HG02623 (cell line): ENCODE results near the gene DUS2.
"Not testable (repeated sequence)": the region's sequence is repeated elsewhere in the genome, so short reads cannot be mapped to it uniquely, and the experiment has no call there.

ENCODE experiments used
- ATAC-seq: cut with Tn5 transposase; IDR thresholded peaks from one replicate; pipeline ENCODE4 v1.9.1; 2021; ENCODE audit warnings: moderate library complexity; ENCODE audit not compliant: unreplicated experiment

The DUS2 gene

GRCh38 chr16:67998231-67998778 lies 24.8 kb upstream of the DUS2 start:
- not testable (repeated sequence) for ATAC-seq

DNA sequence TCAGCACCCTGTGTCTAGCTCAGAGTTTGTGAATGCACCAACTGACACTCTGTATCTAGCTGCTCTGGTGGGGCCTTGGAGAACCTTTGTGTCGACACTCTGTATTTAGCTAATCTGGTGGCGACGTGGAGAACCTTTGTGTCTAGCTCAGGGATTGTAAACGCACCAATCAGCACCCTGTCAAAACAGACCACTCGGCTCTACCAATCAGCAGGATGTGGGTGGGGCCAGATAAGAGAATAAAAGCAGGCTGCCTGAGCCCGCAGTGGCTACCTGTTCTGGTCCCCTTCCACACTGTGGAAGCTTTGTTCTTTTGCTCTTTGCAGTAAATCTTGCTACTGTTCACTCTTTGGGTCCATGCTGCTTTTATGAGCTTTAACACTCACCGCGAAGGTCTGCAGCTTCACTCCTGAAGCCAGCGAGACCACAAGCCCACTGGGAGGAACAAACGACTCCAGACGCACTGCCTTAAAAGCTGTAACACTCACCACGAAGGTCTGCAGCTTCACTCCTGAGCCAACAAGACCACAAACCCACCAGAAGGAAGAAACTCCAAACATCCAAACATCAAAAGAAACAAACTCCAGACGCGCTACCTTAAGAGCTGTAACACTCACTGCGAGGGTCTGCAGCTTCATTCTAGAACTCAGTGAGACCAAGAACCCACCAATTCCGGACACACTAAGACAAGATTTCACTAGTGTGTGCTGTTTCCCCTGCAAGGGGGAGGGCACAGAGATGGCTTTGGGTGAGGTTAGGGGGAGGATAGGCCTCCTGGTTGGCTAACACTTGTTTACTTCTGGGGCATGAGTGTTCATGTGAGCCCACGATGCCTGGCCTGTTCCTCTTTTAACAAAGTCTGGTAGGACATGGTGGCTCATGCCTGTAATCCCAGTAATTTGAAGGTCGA lies 24.1 kb upstream of the DUS2 start, which contains the start of gene DPEP2:
Gene DPEP2 (minus strand): TSS at position 706 of the 910 bp plus-strand sequence. CDS start 6,272 bp downstream, outside the sequence.
- not testable (repeated sequence) for ATAC-seq

DNA sequence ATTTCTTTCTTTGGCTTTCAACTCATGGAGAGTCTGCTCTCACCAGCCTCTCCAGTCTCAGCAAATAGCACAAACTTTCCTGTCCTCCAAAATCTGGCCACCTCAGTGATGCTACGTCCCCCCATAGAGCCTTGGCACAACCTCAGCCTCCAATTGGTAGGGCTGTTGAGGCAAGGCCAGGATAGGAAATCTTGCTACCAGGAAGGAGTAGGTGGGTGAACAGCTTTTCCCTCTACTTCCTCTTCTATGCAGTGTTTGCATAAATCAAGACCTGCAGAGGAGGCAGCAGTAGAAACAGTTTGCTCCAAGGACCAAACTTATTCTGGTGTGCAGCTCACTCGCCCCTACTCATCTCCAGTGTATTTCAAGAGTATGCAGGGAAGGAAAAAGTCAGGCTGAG lies 23.1 kb upstream of the DUS2 start:
- ATAC-seq = no peak

DNA sequence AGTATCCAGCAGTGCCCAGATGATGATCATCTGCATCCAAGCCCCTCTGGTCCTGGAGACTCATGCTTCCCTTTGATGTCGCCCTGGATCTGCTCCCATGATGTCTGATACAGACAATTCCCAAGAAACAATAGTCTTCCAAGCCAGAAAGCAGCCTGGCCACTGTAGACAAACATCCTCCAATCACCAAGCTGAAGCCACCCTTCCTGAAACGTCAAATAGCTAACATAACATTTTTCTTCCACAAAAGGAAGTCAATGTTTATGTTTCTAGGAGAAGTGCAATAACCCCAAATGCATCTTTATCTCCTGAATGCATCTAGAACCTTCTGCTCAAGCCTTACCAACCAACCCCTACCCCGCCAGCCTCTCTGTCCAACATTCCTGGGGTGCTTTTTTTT lies 22.6 kb upstream of the DUS2 start:
- no peak for ATAC-seq

DNA sequence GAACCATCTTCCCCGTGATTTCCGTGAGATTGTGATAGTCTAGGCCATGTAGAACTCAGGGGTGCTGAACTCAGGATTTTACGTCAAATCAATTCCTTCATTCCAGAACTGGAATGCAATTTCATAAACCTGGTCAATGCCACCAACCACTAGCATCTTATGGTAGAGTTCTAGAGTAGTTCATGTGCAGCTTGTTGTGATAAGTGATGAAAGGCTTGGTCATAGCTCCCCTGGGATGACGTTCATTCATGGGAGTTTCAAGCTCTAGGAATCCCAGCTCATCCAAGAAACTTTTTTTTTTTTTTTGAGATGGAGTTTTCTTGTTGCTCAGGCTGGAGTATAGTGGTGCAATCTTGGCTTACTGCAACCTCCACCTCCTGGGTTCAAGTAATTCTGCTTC lies 20.1 kb upstream of the DUS2 start:
- ATAC-seq = no peak

DNA sequence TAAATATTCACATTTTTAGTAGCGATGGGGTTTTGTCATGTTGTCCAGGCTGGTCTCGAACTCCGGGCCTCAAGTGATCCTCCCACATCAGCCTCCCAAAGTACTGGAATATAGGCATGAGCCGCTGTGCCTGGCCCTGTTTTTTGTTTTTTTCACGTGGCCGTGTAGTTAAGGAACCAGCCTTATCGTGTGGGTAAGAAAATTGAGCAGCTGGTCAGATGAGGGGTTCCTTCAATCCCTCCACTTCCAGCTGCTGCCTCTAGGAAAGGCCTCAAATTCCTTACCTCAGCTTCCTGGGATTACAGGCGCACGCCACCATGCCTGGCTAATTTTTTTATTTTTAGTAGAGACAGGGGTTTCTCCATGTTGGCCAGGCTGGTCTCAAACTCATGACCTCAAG lies 17.9 kb upstream of the DUS2 start:
- no peak for ATAC-seq

DNA sequence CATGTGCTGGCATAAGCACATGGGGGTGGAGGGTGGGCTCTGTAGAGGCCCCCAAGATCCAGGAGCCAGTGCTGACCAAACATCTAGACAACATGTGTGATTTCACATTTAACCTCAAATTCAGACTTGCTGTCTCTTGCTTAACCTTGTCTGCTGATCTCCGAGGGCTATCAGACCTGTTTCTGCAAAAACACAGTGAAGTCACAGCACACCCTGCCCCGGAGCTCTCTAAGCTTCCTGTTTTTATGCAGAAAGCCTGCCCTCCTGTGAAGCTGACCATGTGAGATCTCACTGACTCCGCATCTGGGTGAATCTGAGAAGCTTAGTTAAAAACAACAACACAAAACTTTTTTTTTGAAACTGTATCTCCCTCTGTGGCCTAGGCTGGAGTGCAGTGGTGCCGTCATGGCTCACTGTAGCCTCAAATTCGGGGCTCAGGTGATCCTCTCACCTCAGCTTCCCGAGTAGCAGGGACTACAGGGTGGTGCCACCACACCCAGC lies 17.2 kb upstream of the DUS2 start:
- ATAC-seq = no peak

GRCh38 chr16:68009157-68009735 lies 13.8 kb upstream of the DUS2 start:
- no peak for ATAC-seq

GRCh38 chr16:68009872-68010271 lies 13.2 kb upstream of the DUS2 start:
- not testable (repeated sequence) for ATAC-seq

DNA sequence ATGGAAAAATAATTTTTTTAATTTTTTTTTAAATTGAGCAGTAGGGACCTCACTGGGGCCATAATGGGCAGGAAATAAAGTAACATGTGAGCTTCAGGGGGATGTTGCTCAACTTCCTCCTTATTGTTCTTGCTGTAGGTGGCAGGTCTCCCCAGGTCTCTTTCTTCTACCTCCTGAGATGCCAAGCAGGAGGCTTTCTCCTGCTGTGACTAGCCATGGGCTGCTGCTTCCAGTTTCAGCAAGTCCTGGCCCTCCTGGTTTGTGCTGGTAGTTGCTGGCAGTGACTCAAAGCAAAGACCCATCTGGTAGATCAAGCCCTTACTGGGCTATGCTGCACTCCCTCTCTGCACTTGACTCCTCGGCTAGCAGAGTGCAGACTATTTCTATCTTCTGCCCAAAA lies 9.6 kb upstream of the DUS2 start:
- ATAC-seq = no peak

GRCh38 chr16:68015681-68016080 lies 7.4 kb upstream of the DUS2 start, which contains the start of gene DPEP2NB:
DPEP2NB (minus strand) TSS chr16:68015911; CDS start chr16:68015770, 141 bp downstream.
- no peak for ATAC-seq

- ATAC-seq = no peak
Observed at GRCh38 chr16:68019167-68019680, 3.9 kb upstream of the DUS2 start.

DNA sequence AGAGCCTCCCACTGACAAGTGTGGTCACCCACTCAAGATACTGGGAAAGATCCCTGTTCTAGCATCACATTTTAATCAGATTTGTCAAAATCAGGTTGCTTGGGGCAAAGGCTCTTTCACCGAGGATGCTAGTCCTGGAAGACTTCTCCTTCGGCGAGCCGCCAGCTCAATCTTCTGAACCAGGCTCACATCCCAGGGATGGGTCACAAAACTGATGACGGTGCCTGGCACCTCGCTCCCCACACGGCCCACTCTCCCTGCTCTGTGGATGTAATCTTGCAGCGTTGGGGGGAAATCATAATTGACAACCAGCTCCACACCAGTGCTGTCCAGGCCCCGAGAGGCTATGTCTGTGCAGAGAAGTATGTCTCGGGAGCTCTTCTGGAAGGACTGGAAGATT lies 1.6 kb upstream of the DUS2 start:
- ATAC-seq = no peak

GRCh38 chr16:68022278-68022727 lies 781 bp upstream of the DUS2 start:
- no peak for ATAC-seq

- no peak for ATAC-seq
Observed at GRCh38 chr16:68028996-68029395, 5.9 kb downstream of the DUS2 start.

DNA sequence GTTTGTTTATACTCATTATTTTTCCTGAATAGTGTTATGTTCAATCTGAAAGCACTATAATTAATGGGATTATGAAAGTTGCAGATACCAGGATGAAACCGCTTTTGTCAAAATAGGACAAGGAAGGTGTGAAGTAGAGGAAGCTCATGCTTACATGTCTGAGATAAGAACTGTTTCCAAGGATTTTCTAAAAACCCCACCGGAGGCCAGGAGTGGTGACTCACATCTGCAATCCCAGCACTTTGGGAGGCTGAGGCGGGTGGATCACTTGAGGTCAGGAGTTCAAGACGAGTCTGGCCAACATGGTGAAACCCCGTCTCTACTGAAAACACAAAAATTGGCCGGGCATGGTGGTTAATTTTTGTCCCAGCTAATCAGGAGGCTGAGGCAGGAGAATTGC lies 7.0 kb downstream of the DUS2 start:
- ATAC-seq = not testable (repeated sequence)

DNA sequence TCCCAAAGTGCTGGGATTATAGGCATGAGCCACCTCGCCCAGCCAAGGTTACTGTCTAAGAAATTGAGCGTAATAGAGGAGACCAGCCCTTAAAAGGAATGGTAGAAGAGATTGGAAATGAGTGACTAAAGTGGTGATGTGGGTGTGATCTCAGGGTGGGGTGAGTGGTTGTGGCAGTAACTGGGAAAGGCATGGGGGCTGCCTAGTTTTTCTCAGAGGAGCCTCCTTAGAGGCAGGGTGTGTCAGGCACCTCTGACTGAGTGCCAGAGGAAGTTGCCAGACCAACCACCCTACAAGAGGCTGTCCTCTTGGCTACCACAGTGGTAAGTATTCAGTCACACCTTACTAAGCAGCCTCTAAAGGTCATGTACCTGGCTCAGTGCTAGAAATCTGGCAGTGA lies 8.9 kb downstream of the DUS2 start:
- no peak for ATAC-seq

DNA sequence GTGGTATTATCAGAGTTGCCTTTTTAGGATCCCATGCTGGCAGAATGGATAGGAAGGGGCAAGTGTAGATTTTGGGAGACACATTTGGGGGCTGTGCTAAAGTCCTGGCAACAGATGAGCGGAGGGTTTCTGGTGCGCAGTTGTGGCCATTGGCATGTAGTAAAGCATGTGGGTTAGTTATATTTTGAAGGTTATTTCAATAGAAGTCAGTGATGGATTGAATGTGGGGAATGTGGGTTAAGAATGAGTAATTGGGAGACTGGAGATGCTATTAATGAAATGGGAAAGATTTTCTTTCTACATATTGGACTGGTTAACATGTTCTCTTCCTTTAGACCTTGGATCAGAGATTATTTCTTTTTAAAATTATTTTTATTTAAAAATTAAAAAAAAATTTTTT lies 10.0 kb downstream of the DUS2 start:
- no peak for ATAC-seq

DNA sequence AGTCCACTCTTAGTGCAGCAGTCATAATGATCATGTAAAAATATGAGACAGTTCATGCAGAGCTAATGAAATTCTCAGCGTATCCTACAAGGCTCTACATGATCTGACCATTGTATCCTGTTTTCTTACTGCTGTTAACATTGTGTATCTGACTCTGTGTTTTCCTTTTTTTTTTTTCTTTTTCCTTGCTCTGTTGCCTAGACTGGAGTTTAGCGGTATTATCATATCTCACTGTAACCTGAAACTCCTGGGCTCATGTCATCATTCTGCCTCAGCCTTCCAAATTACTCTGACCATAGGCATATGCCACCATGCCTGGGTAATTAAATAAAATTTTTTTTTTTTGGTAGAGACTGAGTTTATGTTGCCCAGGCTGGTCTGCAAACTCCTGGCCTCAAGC lies 12.1 kb downstream of the DUS2 start:
- no peak for ATAC-seq

DNA sequence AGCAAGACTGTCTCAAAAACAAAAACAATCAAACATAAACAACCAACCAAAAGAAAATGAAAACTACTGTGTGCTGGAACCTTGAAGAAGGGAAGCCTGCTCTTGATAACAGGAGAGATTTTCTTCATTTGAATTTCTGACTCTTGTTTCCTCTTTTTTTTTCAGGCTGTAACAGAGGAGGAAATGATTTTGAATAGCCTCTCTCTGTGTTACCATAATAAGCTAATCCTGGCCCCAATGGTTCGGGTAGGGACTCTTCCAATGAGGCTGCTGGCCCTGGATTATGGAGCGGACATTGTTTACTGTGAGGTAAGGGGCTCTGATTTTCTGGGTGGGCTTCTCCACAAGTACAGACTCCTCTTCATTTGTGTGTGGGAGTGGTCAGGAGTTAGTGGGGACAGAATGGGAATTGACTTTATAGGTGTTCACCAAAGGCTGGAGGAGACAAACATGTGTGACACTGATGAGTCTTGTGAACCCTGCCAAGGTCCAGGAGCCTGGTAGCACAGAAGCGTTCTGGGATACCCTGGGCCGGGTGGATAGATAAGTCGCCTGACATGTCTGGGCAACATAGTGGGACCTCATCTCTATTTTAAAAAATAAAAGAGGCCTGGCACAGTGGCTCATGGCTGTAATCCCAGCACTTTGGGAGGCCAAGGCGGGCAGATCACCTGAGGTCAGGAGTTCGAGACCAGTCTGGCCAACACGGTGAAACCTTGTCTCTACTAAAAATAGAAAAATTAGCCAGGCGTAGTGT lies 14.9 kb downstream of the DUS2 start:
- ATAC-seq = no peak
